ENCODE measurements around the gene AGBL4.
A peak's percentile ranks its signal among the peaks of the same experiment; 100 is the strongest.

Gene AGBL4

GRCh38 chr1:48555271-48555670, 1468.5 kb downstream of the AGBL4 start:
- Histone ChIP-seq H3K36me3 (no peaks in the 10 kb centered on the region), H3K9me3 (no peaks in the 10 kb centered on the region), H3K4me2 (no peak overlapping the region), H3K4me3 (no peak overlapping the region), H3K27ac (no peak overlapping the region), H4K20me1 (no peaks in the 10 kb centered on the region), H3K4me1 (no peaks in the 10 kb centered on the region), H3K27me3 (no peaks in the 10 kb centered on the region), H3K9ac (no peak overlapping the region)
- no peak for TF ChIP-seq Cebpa-rat (IDR thresholded peaks at IDR 0.05)

- H3K27me3 ChIP-seq, result no peaks in the 10 kb centered on the region
- H3K27ac ChIP-seq, result no peak overlapping the region
- H3K4me1 ChIP-seq, result no peaks in the 10 kb centered on the region
- H3K4me2 ChIP-seq, result no peak overlapping the region
- no peaks in the 10 kb centered on the region for H4K20me1 ChIP-seq
- no peaks in the 10 kb centered on the region for H3K36me3 ChIP-seq
- no peak for TF ChIP-seq Cebpa-rat (IDR thresholded peaks at IDR 0.05)
- H3K9me3 ChIP-seq, result no peaks in the 10 kb centered on the region
- H3K9ac ChIP-seq, result no peak overlapping the region
- no peak overlapping the region for H3K4me3 ChIP-seq
Observed at GRCh38 chr1:48552903-48553606, 1470.7 kb downstream of the AGBL4 start.

GRCh38 chr1:48552420-48552819, 1471.3 kb downstream of the AGBL4 start:
- no peak for TF ChIP-seq Cebpa-rat (IDR thresholded peaks at IDR 0.05)
- H3K9ac ChIP-seq, result no peak overlapping the region
- peaks cover 6% of the 10 kb centered on the region; the same call in 1 of the 2 replicates for H3K4me1 ChIP-seq
- H3K4me3 ChIP-seq, result no peak overlapping the region
- no peaks in the 10 kb centered on the region for H4K20me1 ChIP-seq
- no peak overlapping the region for H3K4me2 ChIP-seq
- no peaks in the 10 kb centered on the region for H3K36me3 ChIP-seq
- H3K27ac ChIP-seq, result no peak overlapping the region
- no peaks in the 10 kb centered on the region for H3K27me3 ChIP-seq
- no peaks in the 10 kb centered on the region for H3K9me3 ChIP-seq

- no peak overlapping the region for H3K4me2 ChIP-seq
- H3K27ac ChIP-seq, result no peak overlapping the region
- TF ChIP-seq Cebpa-rat (IDR thresholded peaks at IDR 0.05), result no peak
- H4K20me1 ChIP-seq, result no peaks in the 10 kb centered on the region
- H3K9ac ChIP-seq, result no peak overlapping the region
- H3K27me3 ChIP-seq, result no peaks in the 10 kb centered on the region
- peaks cover 6% of the 10 kb centered on the region; the same call in 1 of the 2 replicates for H3K4me1 ChIP-seq
- no peak overlapping the region for H3K4me3 ChIP-seq
- no peaks in the 10 kb centered on the region for H3K36me3 ChIP-seq
- H3K9me3 ChIP-seq, result no peaks in the 10 kb centered on the region
Observed at GRCh38 chr1:48548985-48549384, 1474.8 kb downstream of the AGBL4 start.

GRCh38 chr1:48547561-48548220, 1476.1 kb downstream of the AGBL4 start:
- Histone ChIP-seq H3K27ac (no peak overlapping the region), H4K20me1 (no peaks in the 10 kb centered on the region), H3K9ac (no peak overlapping the region), H3K4me2 (peak overlapping the region; percentile 24), H3K27me3 (no peaks in the 10 kb centered on the region), H3K36me3 (no peaks in the 10 kb centered on the region), H3K4me1 (peaks cover 6% of the 10 kb centered on the region; the same call in 1 of the 2 replicates), H3K9me3 (no peaks in the 10 kb centered on the region), H3K4me3 (no peak overlapping the region)
- no peak for TF ChIP-seq Cebpa-rat (IDR thresholded peaks at IDR 0.05)

GRCh38 chr1:48543854-48544253, 1479.9 kb downstream of the AGBL4 start:
- H3K9me3 ChIP-seq, result no peaks in the 10 kb centered on the region
- H3K4me2 ChIP-seq, result no peak overlapping the region
- no peak overlapping the region for H3K4me3 ChIP-seq
- no peak for TF ChIP-seq Cebpa-rat (IDR thresholded peaks at IDR 0.05)
- H3K27ac ChIP-seq, result no peak overlapping the region
- no peaks in the 10 kb centered on the region for H3K36me3 ChIP-seq
- no peak overlapping the region for H3K9ac ChIP-seq
- peaks cover 6% of the 10 kb centered on the region; the same call in 1 of the 2 replicates for H3K4me1 ChIP-seq
- no peaks in the 10 kb centered on the region for H4K20me1 ChIP-seq
- H3K27me3 ChIP-seq, result no peaks in the 10 kb centered on the region

- Histone ChIP-seq H3K27ac (no peak overlapping the region), H4K20me1 (no peaks in the 10 kb centered on the region), H3K4me1 (peaks cover 13% of the 10 kb centered on the region), H3K4me3 (no peak overlapping the region), H3K9me3 (no peaks in the 10 kb centered on the region), H3K4me2 (no peak overlapping the region), H3K27me3 (no peaks in the 10 kb centered on the region), H3K9ac (no peak overlapping the region), H3K36me3 (no peaks in the 10 kb centered on the region)
- TF ChIP-seq Cebpa-rat (IDR thresholded peaks at IDR 0.05), result no peak
Observed at GRCh38 chr1:48540587-48540986, 1483.2 kb downstream of the AGBL4 start.

GRCh38 chr1:48536477-48536876, 1487.3 kb downstream of the AGBL4 start:
- Histone ChIP-seq H3K27me3 (no peaks in the 10 kb centered on the region), H3K27ac (no peak overlapping the region), H3K4me3 (no peak overlapping the region), H3K9me3 (no peaks in the 10 kb centered on the region), H3K9ac (no peak overlapping the region), H3K36me3 (no peaks in the 10 kb centered on the region), H4K20me1 (no peaks in the 10 kb centered on the region), H3K4me1 (peaks cover 13% of the 10 kb centered on the region), H3K4me2 (peak overlapping the region; percentile 40; the same call in 1 of the 2 replicates)
- TF ChIP-seq Cebpa-rat (IDR thresholded peaks at IDR 0.05), result no peak

- H3K4me3 ChIP-seq, result no peak overlapping the region
- H3K4me1 ChIP-seq, result peaks cover 13% of the 10 kb centered on the region
- H3K9ac ChIP-seq, result no peak overlapping the region
- H4K20me1 ChIP-seq, result no peaks in the 10 kb centered on the region
- no peaks in the 10 kb centered on the region for H3K36me3 ChIP-seq
- no peaks in the 10 kb centered on the region for H3K27me3 ChIP-seq
- TF ChIP-seq Cebpa-rat (IDR thresholded peaks at IDR 0.05), result no peak
- no peaks in the 10 kb centered on the region for H3K9me3 ChIP-seq
- no peak overlapping the region for H3K4me2 ChIP-seq
- no peak overlapping the region for H3K27ac ChIP-seq
Observed at GRCh38 chr1:48532976-48533375, 1490.8 kb downstream of the AGBL4 start.

GRCh38 chr1:48530727-48531351, 1492.9 kb downstream of the AGBL4 start:
- H3K36me3 ChIP-seq, result no peaks in the 10 kb centered on the region
- H3K9ac ChIP-seq, result no peak overlapping the region
- H3K9me3 ChIP-seq, result no peaks in the 10 kb centered on the region
- H3K4me3 ChIP-seq, result no peak overlapping the region
- no peaks in the 10 kb centered on the region for H4K20me1 ChIP-seq
- no peak overlapping the region for H3K27ac ChIP-seq
- no peaks in the 10 kb centered on the region for H3K27me3 ChIP-seq
- no peak for TF ChIP-seq Cebpa-rat (IDR thresholded peaks at IDR 0.05)
- peaks cover 10% of the 10 kb centered on the region for H3K4me1 ChIP-seq
- no peak overlapping the region for H3K4me2 ChIP-seq

Measured in BLaER1 (cell line).